ENCODE results near the gene PCBP2.

- TF ChIP-seq MAX (IDR thresholded peaks at IDR 0.05) (no peak), REST (IDR thresholded peaks at IDR 0.05; ENCODE audit: low read depth) (no peak)
Observed at GRCh38 chr12:53410951-53411350, 41.0 kb upstream of the PCBP2 start.
